GM19240 (cell line): ENCODE results near the gene SSTR4.

Experiments
- DNase-seq: peaks from one replicate; pipeline ENCODE4 v3.0.0; 2011; ENCODE audit warnings: low spot score; ENCODE audit not compliant: insufficient read length

Gene SSTR4

GRCh38 chr20:23065266-23066201 is 30.4 kb downstream of the SSTR4 start:
- no peak for DNase-seq

- no peak for DNase-seq
These were observed 31.7 kb downstream of the SSTR4 start for GRCh38 chr20:23066772-23067171.

- DNase-seq = no peak
These were observed 33.2 kb downstream of the SSTR4 start for GRCh38 chr20:23068283-23068682.

GRCh38 chr20:23069108-23069507 is 34.0 kb downstream of the SSTR4 start:
- DNase-seq = no peak

GRCh38 chr20:23071398-23071797 is 36.3 kb downstream of the SSTR4 start:
- DNase-seq = no peak

GRCh38 chr20:23071996-23072395 is 36.9 kb downstream of the SSTR4 start:
- no peak for DNase-seq

- DNase-seq = no peak
These were observed 37.9 kb downstream of the SSTR4 start for GRCh38 chr20:23072892-23073586.

GRCh38 chr20:23074052-23074451 is 38.9 kb downstream of the SSTR4 start:
- DNase-seq = no peak

GRCh38 chr20:23077277-23077676 is 42.2 kb downstream of the SSTR4 start:
- DNase-seq = no peak

GRCh38 chr20:23078351-23079015 is 43.4 kb downstream of the SSTR4 start:
- DNase-seq = no peak

- no peak for DNase-seq
These were observed 43.9 kb downstream of the SSTR4 start for GRCh38 chr20:23079016-23079351.

- no peak for DNase-seq
These were observed 44.8 kb downstream of the SSTR4 start for GRCh38 chr20:23079926-23080325.

GRCh38 chr20:23080521-23080920 is 45.4 kb downstream of the SSTR4 start:
- no peak for DNase-seq

- DNase-seq = no peak
These were observed 46.2 kb downstream of the SSTR4 start for GRCh38 chr20:23081263-23081819.

- no peak for DNase-seq
These were observed 47.9 kb downstream of the SSTR4 start for GRCh38 chr20:23082846-23083552.

GRCh38 chr20:23083553-23084220 is 48.6 kb downstream of the SSTR4 start:
- DNase-seq = no peak

GRCh38 chr20:23084282-23084844 is 49.3 kb downstream of the SSTR4 start:
- DNase-seq = no peak

GRCh38 chr20:23084845-23085365 is 49.8 kb downstream of the SSTR4 start:
- no peak for DNase-seq

GRCh38 chr20:23085436-23086055 is 50.4 kb downstream of the SSTR4 start:
- no peak for DNase-seq
